Activated B cell treated with CpG ODN at 0.5 μM for 24 hours (primary cell): ENCODE data around the gene CUX1. TPM values are rescaled to one million over a fixed set of nuclear protein-coding genes. Genes with fewer than 3 reads are reported as not detected.

Experiments
- ATAC-seq: fragments of 200-7000 bp; cut with Tn5 transposase; one replicate; pipeline ENCODE4 v1.10.0; 2021; ENCODE audit warnings: low read depth, mild to moderate bottlenecking, moderate library complexity
- CTCF ChIA-PET: fragments of 350-600 bp; sonication (Branson Sonifier 250); formaldehyde crosslinking; loops from one replicate; lab custom pipeline; 2021; ENCODE audit warnings: antibody characterized with exemption; lab: Charles Lee
- POLR2A ChIA-PET: fragments of 350-600 bp; sonication (Branson Sonifier 250); formaldehyde crosslinking; loops from one replicate; lab custom pipeline; 2021; ENCODE audit warnings: antibody characterized with exemption; lab: Charles Lee
- DNase-seq: peaks from one replicate; pipeline ENCODE4 v3.0.0; 2022
- H3K27ac Mint-ChIP-seq: one replicate; pipeline ENCODE4 v1.8.0; 2020; ENCODE audit warnings: mixed read lengths
- H3K27me3 Mint-ChIP-seq: one replicate; pipeline ENCODE4 v1.8.0; 2021; ENCODE audit warnings: mixed read lengths
- H3K36me3 Mint-ChIP-seq: one replicate; pipeline ENCODE4 v1.8.0; 2021; ENCODE audit warnings: low read depth, mixed read lengths
- H3K4me1 Mint-ChIP-seq: one replicate; pipeline ENCODE4 v1.8.0; 2021; ENCODE audit warnings: mixed read lengths
- H3K4me3 Mint-ChIP-seq: one replicate; pipeline ENCODE4 v1.8.0; 2020; ENCODE audit warnings: mild to moderate bottlenecking, mixed read lengths
- H3K9me3 Mint-ChIP-seq: one replicate; pipeline ENCODE4 v1.8.0; 2020; ENCODE audit warnings: mixed read lengths
- CTCF ChIP-seq: fragments of 200-600 bp; IDR thresholded peaks from one replicate; pipeline ENCODE4 v1.8.0; 2022; ENCODE audit warnings: antibody characterized with exemption, mild to moderate bottlenecking
- intact Hi-C: fragments of 100-400 bp; cut with micrococcal nuclease; formaldehyde crosslinking; loops from one replicate; pipeline ENCODE4 v1.15.1; 2024
- total RNA-seq: library from RNA; stranded (reverse); gene quantifications from 2 replicates; pipeline ENCODE4 v1.2.3, GENCODE V29; 2022

CUX1 gene
- total RNA-seq, 1 donor from 2014 or later, result 61.7 TPM

GRCh38 chr7:101999393-101999792, 182.0 kb downstream of the CUX1 start:
- no peak for TF ChIP-seq CTCF
- no peaks in the 10 kb centered on the region for H3K9me3 Mint-ChIP-seq
- no peaks in the 10 kb centered on the region for H3K27me3 Mint-ChIP-seq
- H3K27ac Mint-ChIP-seq, result no peak overlapping the region
- H3K4me1 Mint-ChIP-seq, result peaks cover 33% of the 10 kb centered on the region
- DNase-seq (no peak), ATAC-seq (no peak)
- no peaks in the 10 kb centered on the region for H3K36me3 Mint-ChIP-seq
- no peak overlapping the region for H3K4me3 Mint-ChIP-seq
- intact Hi-C loops, result loop anchor here (10.0 kb wide), 1 partner anchor 115 kb away; no protein-coding TSS in a partner anchor
- CTCF ChIA-PET, result no interaction called here
- POLR2A ChIA-PET, result no interaction called here

- ChIA-PET POLR2A (no interaction called here), CTCF (no interaction called here)
- intact Hi-C loops, result no loop called here
- Mint-ChIP-seq H3K4me1 (peaks cover 27% of the 10 kb centered on the region), H3K27me3 (no peaks in the 10 kb centered on the region), H3K4me3 (no peak overlapping the region), H3K36me3 (no peaks in the 10 kb centered on the region), H3K27ac (no peak overlapping the region), H3K9me3 (no peaks in the 10 kb centered on the region)
- no peak for ATAC-seq
- TF ChIP-seq CTCF, result no peak
- no peak for DNase-seq
These were observed 182.7 kb downstream of the CUX1 start for GRCh38 chr7:102000123-102000522.

- no peak for TF ChIP-seq CTCF
- no peaks in the 10 kb centered on the region for H3K9me3 Mint-ChIP-seq
- DNase-seq, result no peak
- ATAC-seq, result no peak
- ChIA-PET CTCF (no interaction called here), POLR2A (no interaction called here)
- H3K4me3 Mint-ChIP-seq, result no peak overlapping the region
- H3K4me1 Mint-ChIP-seq, result peaks cover under 1% of the 10 kb centered on the region
- H3K27me3 Mint-ChIP-seq, result no peaks in the 10 kb centered on the region
- peaks cover 2% of the 10 kb centered on the region for H3K36me3 Mint-ChIP-seq
- H3K27ac Mint-ChIP-seq, result no peak overlapping the region
- intact Hi-C loops, result no loop called here
These were observed 186.8 kb downstream of the CUX1 start for GRCh38 chr7:102004229-102004628.

- TF ChIP-seq CTCF, result no peak
- H3K4me3 Mint-ChIP-seq, result no peak overlapping the region
- no peak overlapping the region for H3K27ac Mint-ChIP-seq
- ATAC-seq (no peak), DNase-seq (no peak)
- H3K4me1 Mint-ChIP-seq, result no peaks in the 10 kb centered on the region
- no peaks in the 10 kb centered on the region for H3K27me3 Mint-ChIP-seq
- CTCF ChIA-PET, result no interaction called here
- peaks cover 2% of the 10 kb centered on the region for H3K36me3 Mint-ChIP-seq
- POLR2A ChIA-PET, result no interaction called here
- H3K9me3 Mint-ChIP-seq, result no peaks in the 10 kb centered on the region
- intact Hi-C loops, result no loop called here
These were observed 187.4 kb downstream of the CUX1 start for GRCh38 chr7:102004848-102005247.

GRCh38 chr7:102005933-102006480, 188.6 kb downstream of the CUX1 start:
- ATAC-seq, result no peak
- no peaks in the 10 kb centered on the region for H3K9me3 Mint-ChIP-seq
- no peak overlapping the region for H3K4me3 Mint-ChIP-seq
- H3K27ac Mint-ChIP-seq, result no peak overlapping the region
- no peaks in the 10 kb centered on the region for H3K4me1 Mint-ChIP-seq
- no peaks in the 10 kb centered on the region for H3K27me3 Mint-ChIP-seq
- DNase-seq, result no peak
- POLR2A ChIA-PET, result no interaction called here
- no peak for TF ChIP-seq CTCF
- H3K36me3 Mint-ChIP-seq, result peaks cover 2% of the 10 kb centered on the region
- intact Hi-C loops, result no loop called here
- CTCF ChIA-PET, result no interaction called here
